NCI-H1105 treated with DMSO at 0.1 percent for 48 hours (cell line): ENCODE measurements around the gene ARL15.

Source experiments
- DNase-seq: peaks from one replicate; lab custom pipeline; 2025; lab: John Stamatoyannopoulos, UW

Gene ARL15

GRCh38 chr5:54285686-54286085, 24.7 kb downstream of the ARL15 start:
- no peak for DNase-seq

- no peak for DNase-seq
These were observed 25.8 kb downstream of the ARL15 start for GRCh38 chr5:54284586-54284985.

- no peak for DNase-seq
These were observed 27.5 kb downstream of the ARL15 start for GRCh38 chr5:54282876-54283275.

- DNase-seq: no peak
These were observed 28.2 kb downstream of the ARL15 start for GRCh38 chr5:54281960-54282692.

GRCh38 chr5:54279960-54280359, 30.4 kb downstream of the ARL15 start:
- no peak for DNase-seq

GRCh38 chr5:54278979-54279717, 31.2 kb downstream of the ARL15 start:
- no peak for DNase-seq

GRCh38 chr5:54278036-54278830, 32.1 kb downstream of the ARL15 start:
- no peak for DNase-seq

GRCh38 chr5:54276048-54276447, 34.3 kb downstream of the ARL15 start:
- no peak for DNase-seq

GRCh38 chr5:54275361-54275760, 35.0 kb downstream of the ARL15 start:
- DNase-seq: no peak

- DNase-seq: no peak
These were observed 35.4 kb downstream of the ARL15 start for GRCh38 chr5:54274944-54275343.

GRCh38 chr5:54273715-54274114, 36.7 kb downstream of the ARL15 start:
- DNase-seq: no peak

- DNase-seq: no peak
These were observed 37.6 kb downstream of the ARL15 start for GRCh38 chr5:54272746-54273145.

GRCh38 chr5:54270326-54270725, 40.0 kb downstream of the ARL15 start:
- no peak for DNase-seq

GRCh38 chr5:54264574-54264973, 45.8 kb downstream of the ARL15 start:
- DNase-seq: no peak

GRCh38 chr5:54263447-54263846, 46.9 kb downstream of the ARL15 start:
- DNase-seq: no peak

GRCh38 chr5:54261596-54261995, 48.8 kb downstream of the ARL15 start:
- no peak for DNase-seq

- no peak for DNase-seq
These were observed 50.4 kb downstream of the ARL15 start for GRCh38 chr5:54259981-54260380.

GRCh38 chr5:54259090-54259489, 51.3 kb downstream of the ARL15 start:
- DNase-seq: no peak

- DNase-seq: peak; percentile 18
These were observed 52.8 kb downstream of the ARL15 start for GRCh38 chr5:54257366-54258118.

- DNase-seq: no peak
These were observed 55.7 kb downstream of the ARL15 start for GRCh38 chr5:54254482-54255198.

GRCh38 chr5:54251981-54252380, 58.4 kb downstream of the ARL15 start:
- no peak for DNase-seq
